8988T (cell line): ENCODE results near the gene ARHGAP24.

Experiments used
- DNase-seq: peaks from one replicate; pipeline ENCODE4 v3.0.0; 2011

Gene ARHGAP24

GRCh38 chr4:85474818-85475630, at the start of gene ARHGAP24:
Gene ARHGAP24 (plus strand): TSS chr4:85475150.
- peak; percentile 26 for DNase-seq

GRCh38 chr4:85426366-85426765, 48.6 kb upstream of the ARHGAP24 start:
- no peak for DNase-seq

- DNase-seq, result no peak
Observed at GRCh38 chr4:85427123-85427522, 47.8 kb upstream of the ARHGAP24 start.

GRCh38 chr4:85430226-85430625, 44.7 kb upstream of the ARHGAP24 start:
- no peak for DNase-seq

- DNase-seq, result no peak
Observed at GRCh38 chr4:85430697-85431096, 44.3 kb upstream of the ARHGAP24 start.

GRCh38 chr4:85431156-85431555, 43.8 kb upstream of the ARHGAP24 start:
- DNase-seq, result no peak

GRCh38 chr4:85431881-85432485, 43.0 kb upstream of the ARHGAP24 start:
- DNase-seq, result no peak

- no peak for DNase-seq
Observed at GRCh38 chr4:85445050-85445639, 29.8 kb upstream of the ARHGAP24 start.

GRCh38 chr4:85446141-85446861, 28.6 kb upstream of the ARHGAP24 start:
- DNase-seq, result no peak

- DNase-seq, result no peak
Observed at GRCh38 chr4:85448906-85449890, 25.8 kb upstream of the ARHGAP24 start.

GRCh38 chr4:85452058-85452731, 22.8 kb upstream of the ARHGAP24 start:
- DNase-seq, result no peak

GRCh38 chr4:85455942-85456341, 19.0 kb upstream of the ARHGAP24 start:
- DNase-seq, result no peak

GRCh38 chr4:85457752-85458467, 17.0 kb upstream of the ARHGAP24 start:
- no peak for DNase-seq

- DNase-seq, result no peak
Observed at GRCh38 chr4:85459736-85460135, 15.2 kb upstream of the ARHGAP24 start.

- no peak for DNase-seq
Observed at GRCh38 chr4:85474356-85474755, 594 bp upstream of the ARHGAP24 start.

GRCh38 chr4:85475631-85476233, 782 bp downstream of the ARHGAP24 start:
- no peak for DNase-seq

GRCh38 chr4:85476381-85476780, 1.4 kb downstream of the ARHGAP24 start:
- DNase-seq, result no peak

GRCh38 chr4:85477534-85477933, 2.6 kb downstream of the ARHGAP24 start:
- no peak for DNase-seq

- DNase-seq, result no peak
Observed at GRCh38 chr4:85478576-85478975, 3.6 kb downstream of the ARHGAP24 start.

- DNase-seq, result no peak
Observed at GRCh38 chr4:85482010-85482738, 7.2 kb downstream of the ARHGAP24 start.
